ENCODE data around the gene UMAD1. TPM values are rescaled to one million over a fixed set of nuclear protein-coding genes. Genes with fewer than 3 reads are reported as not detected.

The UMAD1 gene
- total and polyA plus RNA-seq, 2 experiments from 2014 or later = 8.4 to 12.4 TPM

DNA sequence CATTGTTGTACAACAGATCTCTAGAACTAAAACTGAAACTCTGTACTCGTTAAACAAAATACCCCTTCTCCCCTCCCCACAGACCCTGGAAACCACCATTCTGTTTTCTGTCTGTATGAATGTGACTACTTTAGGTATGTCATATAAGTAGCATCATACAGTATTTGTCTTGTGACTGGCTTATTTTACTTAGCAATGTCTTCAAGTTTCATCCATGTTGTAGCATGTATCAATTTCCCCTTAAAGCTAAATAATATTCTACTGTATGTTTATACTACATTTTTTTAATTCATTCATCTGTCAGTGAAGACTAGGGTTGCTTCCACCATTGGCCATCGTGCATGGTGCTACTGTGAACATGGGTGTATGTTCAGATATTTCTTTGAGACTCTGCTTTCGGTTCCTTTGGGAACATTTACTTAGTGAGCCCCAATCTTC is 149.0 kb downstream of the UMAD1 start:
- H3K9me2 ChIP-seq (ENCODE audit: insufficient read depth) = no peaks in the 10 kb centered on the region
- peaks cover 32% of the 10 kb centered on the region for H3K4me1 ChIP-seq (ENCODE audit: insufficient read depth)
- H3K9me3 Mint-ChIP-seq = 0 out of 3 replicates have a peak, but pooled peaks cover 4% of the 10 kb centered on the region
- no peaks in the 10 kb centered on the region for H4K20me1 ChIP-seq (replicated peaks; ENCODE audit: insufficient read depth)
- H3K4me2 ChIP-seq = no peak overlapping the region
- no peak overlapping the region for H3K27ac ChIP-seq (ENCODE audit: low read depth)
- DNase-seq (ENCODE audit: low spot score) = no peak
- no peaks in the 10 kb centered on the region for H3K79me2 ChIP-seq (replicated peaks; ENCODE audit: insufficient read depth)
- no peaks in the 10 kb centered on the region for H3K27me3 ChIP-seq (ENCODE audit: insufficient read depth)
- H3K27me3 Mint-ChIP-seq (ENCODE audit: insufficient read depth, low read depth, poor library complexity) = peaks cover 2% of the 10 kb centered on the region
- H3K36me3 ChIP-seq (ENCODE audit: insufficient read depth) = no peaks in the 10 kb centered on the region
- no peak for ATAC-seq
- no peak overlapping the region for H3K4me3 ChIP-seq
- peaks cover 44% of the 10 kb centered on the region for H3K4me1 Mint-ChIP-seq
- TF ChIP-seq, protein P1, sequence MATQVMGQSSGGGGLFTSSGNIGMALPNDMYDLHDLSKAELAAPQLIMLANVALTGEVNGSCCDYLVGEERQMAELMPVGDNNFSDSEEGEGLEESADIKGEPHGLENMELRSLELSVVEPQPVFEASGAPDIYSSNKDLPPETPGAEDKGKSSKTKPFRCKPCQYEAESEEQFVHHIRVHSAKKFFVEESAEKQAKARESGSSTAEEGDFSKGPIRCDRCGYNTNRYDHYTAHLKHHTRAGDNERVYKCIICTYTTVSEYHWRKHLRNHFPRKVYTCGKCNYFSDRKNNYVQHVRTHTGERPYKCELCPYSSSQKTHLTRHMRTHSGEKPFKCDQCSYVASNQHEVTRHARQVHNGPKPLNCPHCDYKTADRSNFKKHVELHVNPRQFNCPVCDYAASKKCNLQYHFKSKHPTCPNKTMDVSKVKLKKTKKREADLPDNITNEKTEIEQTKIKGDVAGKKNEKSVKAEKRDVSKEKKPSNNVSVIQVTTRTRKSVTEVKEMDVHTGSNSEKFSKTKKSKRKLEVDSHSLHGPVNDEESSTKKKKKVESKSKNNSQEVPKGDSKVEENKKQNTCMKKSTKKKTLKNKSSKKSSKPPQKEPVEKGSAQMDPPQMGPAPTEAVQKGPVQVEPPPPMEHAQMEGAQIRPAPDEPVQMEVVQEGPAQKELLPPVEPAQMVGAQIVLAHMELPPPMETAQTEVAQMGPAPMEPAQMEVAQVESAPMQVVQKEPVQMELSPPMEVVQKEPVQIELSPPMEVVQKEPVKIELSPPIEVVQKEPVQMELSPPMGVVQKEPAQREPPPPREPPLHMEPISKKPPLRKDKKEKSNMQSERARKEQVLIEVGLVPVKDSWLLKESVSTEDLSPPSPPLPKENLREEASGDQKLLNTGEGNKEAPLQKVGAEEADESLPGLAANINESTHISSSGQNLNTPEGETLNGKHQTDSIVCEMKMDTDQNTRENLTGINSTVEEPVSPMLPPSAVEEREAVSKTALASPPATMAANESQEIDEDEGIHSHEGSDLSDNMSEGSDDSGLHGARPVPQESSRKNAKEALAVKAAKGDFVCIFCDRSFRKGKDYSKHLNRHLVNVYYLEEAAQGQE (IDR thresholded peaks at IDR 0.05; ENCODE audit: unreplicated experiment) = no peak
- TF ChIP-seq EZH2 (IDR thresholded peaks at IDR 0.05; ENCODE audit: low read depth, unreplicated experiment) = no peak
- TF ChIP-seq, protein P2, sequence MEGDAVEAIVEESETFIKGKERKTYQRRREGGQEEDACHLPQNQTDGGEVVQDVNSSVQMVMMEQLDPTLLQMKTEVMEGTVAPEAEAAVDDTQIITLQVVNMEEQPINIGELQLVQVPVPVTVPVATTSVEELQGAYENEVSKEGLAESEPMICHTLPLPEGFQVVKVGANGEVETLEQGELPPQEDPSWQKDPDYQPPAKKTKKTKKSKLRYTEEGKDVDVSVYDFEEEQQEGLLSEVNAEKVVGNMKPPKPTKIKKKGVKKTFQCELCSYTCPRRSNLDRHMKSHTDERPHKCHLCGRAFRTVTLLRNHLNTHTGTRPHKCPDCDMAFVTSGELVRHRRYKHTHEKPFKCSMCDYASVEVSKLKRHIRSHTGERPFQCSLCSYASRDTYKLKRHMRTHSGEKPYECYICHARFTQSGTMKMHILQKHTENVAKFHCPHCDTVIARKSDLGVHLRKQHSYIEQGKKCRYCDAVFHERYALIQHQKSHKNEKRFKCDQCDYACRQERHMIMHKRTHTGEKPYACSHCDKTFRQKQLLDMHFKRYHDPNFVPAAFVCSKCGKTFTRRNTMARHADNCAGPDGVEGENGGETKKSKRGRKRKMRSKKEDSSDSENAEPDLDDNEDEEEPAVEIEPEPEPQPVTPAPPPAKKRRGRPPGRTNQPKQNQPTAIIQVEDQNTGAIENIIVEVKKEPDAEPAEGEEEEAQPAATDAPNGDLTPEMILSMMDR (conservative IDR thresholded peaks at IDR 0.05; ENCODE audit: low read depth in 2 of 2) = no peak
- TF ChIP-seq JUNB (IDR thresholded peaks at IDR 0.05; ENCODE audit: unreplicated experiment) = no peak
- TF ChIP-seq ZNF114 (CRISPR knock-in tag; IDR thresholded peaks at IDR 0.05) = no peak
- TF ChIP-seq ZNF331 (CRISPR knock-in tag; IDR thresholded peaks at IDR 0.05; ENCODE audit: low read depth) = no peak
- no peak for TF ChIP-seq STAT1 (IDR thresholded peaks at IDR 0.05; ENCODE audit: unreplicated experiment)
- no peak for TF ChIP-seq NANOG (IDR thresholded peaks at IDR 0.05; ENCODE audit: borderline replicate concordance)
- no peak for TF ChIP-seq POLR2AphosphoS5 (IDR thresholded peaks at IDR 0.05; ENCODE audit: low read depth)
- TF ChIP-seq, protein P3, sequence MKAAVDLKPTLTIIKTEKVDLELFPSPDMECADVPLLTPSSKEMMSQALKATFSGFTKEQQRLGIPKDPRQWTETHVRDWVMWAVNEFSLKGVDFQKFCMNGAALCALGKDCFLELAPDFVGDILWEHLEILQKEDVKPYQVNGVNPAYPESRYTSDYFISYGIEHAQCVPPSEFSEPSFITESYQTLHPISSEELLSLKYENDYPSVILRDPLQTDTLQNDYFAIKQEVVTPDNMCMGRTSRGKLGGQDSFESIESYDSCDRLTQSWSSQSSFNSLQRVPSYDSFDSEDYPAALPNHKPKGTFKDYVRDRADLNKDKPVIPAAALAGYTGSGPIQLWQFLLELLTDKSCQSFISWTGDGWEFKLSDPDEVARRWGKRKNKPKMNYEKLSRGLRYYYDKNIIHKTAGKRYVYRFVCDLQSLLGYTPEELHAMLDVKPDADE (IDR thresholded peaks at IDR 0.05) = no peak
- TF ChIP-seq, protein P4, sequence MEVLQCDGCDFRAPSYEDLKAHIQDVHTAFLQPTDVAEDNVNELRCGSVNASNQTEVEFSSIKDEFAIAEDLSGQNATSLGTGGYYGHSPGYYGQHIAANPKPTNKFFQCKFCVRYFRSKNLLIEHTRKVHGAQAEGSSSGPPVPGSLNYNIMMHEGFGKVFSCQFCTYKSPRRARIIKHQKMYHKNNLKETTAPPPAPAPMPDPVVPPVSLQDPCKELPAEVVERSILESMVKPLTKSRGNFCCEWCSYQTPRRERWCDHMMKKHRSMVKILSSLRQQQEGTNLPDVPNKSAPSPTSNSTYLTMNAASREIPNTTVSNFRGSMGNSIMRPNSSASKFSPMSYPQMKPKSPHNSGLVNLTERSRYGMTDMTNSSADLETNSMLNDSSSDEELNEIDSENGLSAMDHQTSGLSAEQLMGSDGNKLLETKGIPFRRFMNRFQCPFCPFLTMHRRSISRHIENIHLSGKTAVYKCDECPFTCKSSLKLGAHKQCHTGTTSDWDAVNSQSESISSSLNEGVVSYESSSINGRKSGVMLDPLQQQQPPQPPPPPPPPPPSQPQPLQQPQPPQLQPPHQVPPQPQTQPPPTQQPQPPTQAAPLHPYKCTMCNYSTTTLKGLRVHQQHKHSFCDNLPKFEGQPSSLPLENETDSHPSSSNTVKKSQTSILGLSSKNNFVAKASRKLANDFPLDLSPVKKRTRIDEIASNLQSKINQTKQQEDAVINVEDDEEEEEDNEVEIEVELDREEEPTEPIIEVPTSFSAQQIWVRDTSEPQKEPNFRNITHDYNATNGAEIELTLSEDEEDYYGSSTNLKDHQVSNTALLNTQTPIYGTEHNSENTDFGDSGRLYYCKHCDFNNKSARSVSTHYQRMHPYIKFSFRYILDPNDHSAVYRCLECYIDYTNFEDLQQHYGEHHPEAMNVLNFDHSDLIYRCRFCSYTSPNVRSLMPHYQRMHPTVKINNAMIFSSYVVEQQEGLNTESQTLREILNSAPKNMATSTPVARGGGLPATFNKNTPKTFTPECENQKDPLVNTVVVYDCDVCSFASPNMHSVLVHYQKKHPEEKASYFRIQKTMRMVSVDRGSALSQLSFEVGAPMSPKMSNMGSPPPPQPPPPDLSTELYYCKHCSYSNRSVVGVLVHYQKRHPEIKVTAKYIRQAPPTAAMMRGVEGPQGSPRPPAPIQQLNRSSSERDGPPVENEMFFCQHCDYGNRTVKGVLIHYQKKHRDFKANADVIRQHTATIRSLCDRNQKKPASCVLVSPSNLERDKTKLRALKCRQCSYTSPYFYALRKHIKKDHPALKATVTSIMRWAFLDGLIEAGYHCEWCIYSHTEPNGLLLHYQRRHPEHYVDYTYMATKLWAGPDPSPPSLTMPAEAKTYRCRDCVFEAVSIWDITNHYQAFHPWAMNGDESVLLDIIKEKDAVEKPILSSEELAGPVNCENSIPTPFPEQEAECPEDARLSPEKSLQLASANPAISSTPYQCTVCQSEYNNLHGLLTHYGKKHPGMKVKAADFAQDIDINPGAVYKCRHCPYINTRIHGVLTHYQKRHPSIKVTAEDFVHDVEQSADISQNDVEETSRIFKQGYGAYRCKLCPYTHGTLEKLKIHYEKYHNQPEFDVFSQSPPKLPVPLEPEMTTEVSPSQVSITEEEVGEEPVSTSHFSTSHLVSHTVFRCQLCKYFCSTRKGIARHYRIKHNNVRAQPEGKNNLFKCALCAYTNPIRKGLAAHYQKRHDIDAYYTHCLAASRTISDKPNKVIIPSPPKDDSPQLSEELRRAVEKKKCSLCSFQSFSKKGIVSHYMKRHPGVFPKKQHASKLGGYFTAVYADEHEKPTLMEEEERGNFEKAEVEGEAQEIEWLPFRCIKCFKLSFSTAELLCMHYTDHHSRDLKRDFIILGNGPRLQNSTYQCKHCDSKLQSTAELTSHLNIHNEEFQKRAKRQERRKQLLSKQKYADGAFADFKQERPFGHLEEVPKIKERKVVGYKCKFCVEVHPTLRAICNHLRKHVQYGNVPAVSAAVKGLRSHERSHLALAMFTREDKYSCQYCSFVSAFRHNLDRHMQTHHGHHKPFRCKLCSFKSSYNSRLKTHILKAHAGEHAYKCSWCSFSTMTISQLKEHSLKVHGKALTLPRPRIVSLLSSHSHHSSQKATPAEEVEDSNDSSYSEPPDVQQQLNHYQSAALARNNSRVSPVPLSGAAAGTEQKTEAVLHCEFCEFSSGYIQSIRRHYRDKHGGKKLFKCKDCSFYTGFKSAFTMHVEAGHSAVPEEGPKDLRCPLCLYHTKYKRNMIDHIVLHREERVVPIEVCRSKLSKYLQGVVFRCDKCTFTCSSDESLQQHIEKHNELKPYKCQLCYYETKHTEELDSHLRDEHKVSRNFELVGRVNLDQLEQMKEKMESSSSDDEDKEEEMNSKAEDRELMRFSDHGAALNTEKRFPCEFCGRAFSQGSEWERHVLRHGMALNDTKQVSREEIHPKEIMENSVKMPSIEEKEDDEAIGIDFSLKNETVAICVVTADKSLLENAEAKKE (CRISPR knock-in tag; IDR thresholded peaks at IDR 0.05) = no peak
- no peak for TF ChIP-seq CREB1 (CRISPR knock-in tag; IDR thresholded peaks at IDR 0.05; ENCODE audit: low read depth)
- no peak for TF ChIP-seq EZH2phosphoT487 (IDR thresholded peaks at IDR 0.05; ENCODE audit: unreplicated experiment)
- H3K36me3 Mint-ChIP-seq (ENCODE audit: low read depth) = peaks cover 4% of the 10 kb centered on the region; the same call in 1 of the 3 replicates
- H3K27ac Mint-ChIP-seq = no peak overlapping the region; the same call in 1 of the 2 replicates
- H2AFZ ChIP-seq = no peak overlapping the region
- no peaks in the 10 kb centered on the region; the same call in 1 of the 2 replicates for H3F3A ChIP-seq (replicated peaks; ENCODE audit: low read depth)
- no peak overlapping the region for H3K4me3 Mint-ChIP-seq
